Measurements from ENCODE around the gene ADAD1. TPM values are rescaled to one million over a fixed set of nuclear protein-coding genes. Genes with fewer than 3 reads are reported as not detected.

The ADAD1 gene
- total and polyA plus RNA-seq, 2 of the 4 experiments (the other 2 are of a cell fraction): not detected

- DNase-seq (peak; percentile 10), ATAC-seq (ENCODE audit: low read depth) (peak; percentile 54; the same call in 1 of the 2 replicates)
- Histone ChIP-seq H3K79me1 (ENCODE audit: low read depth in 1 of 2, low read length in 2 of 2) (no peaks in the 10 kb centered on the region), H3K36me3 (ENCODE audit: control insufficient read depth, insufficient read depth, low read length) (no peaks in the 10 kb centered on the region), H2AK5ac (ENCODE audit: low read depth, low read length) (no peak overlapping the region), H4K5ac (ENCODE audit: low read depth, low read length) (no peak overlapping the region), H3K9ac (ENCODE audit: low read depth, low read length) (no peak overlapping the region), H2BK15ac (ENCODE audit: low read depth, low read length) (no peak overlapping the region), H3K18ac (ENCODE audit: low read depth, low read length) (no peak overlapping the region), H3K4ac (ENCODE audit: low read depth, low read length) (no peak overlapping the region), H2BK20ac (ENCODE audit: low read depth, low read length) (no peak overlapping the region), H2BK120ac (ENCODE audit: low read depth, low read length) (no peak overlapping the region), H3K4me1 (ENCODE audit: control insufficient read depth, insufficient read depth, low read length) (no peaks in the 10 kb centered on the region), H2BK5ac (ENCODE audit: low read depth, low read length, poor library complexity, severe bottlenecking) (no peak overlapping the region), H3K56ac (ENCODE audit: extremely low read depth, insufficient read depth, low read length) (no peak overlapping the region), H3K27me3 (ENCODE audit: control insufficient read depth, insufficient read depth, low read length) (peaks cover 2% of the 10 kb centered on the region; the same call in 1 of the 2 replicates), H2AFZ (replicated peaks; ENCODE audit: low read length, poor library complexity) (no peak overlapping the region), H4K8ac (ENCODE audit: low read depth in 2 of 2, low read length in 2 of 2) (no peak overlapping the region), H3K14ac (replicated peaks; ENCODE audit: low read depth, low read length) (no peak overlapping the region), H4K20me1 (ENCODE audit: insufficient read depth, low read length) (no peaks in the 10 kb centered on the region), H3K23ac (ENCODE audit: low read depth, low read length) (no peak overlapping the region), H3K9me1 (ENCODE audit: insufficient read depth, low read length) (no peaks in the 10 kb centered on the region), H3K27ac (ENCODE audit: insufficient read depth, low read length) (no peak overlapping the region), H3K4me3 (ENCODE audit: insufficient read depth, low read depth, low read length) (no peak overlapping the region), H2AK9ac (replicated peaks; ENCODE audit: low read depth, low read length, poor library complexity) (no peak overlapping the region), H3K4me2 (ENCODE audit: low read depth, low read length) (no peak overlapping the region), H4K91ac (ENCODE audit: insufficient read depth, low read depth, low read length) (no peak overlapping the region), H3K9me3 (ENCODE audit: control insufficient read depth, insufficient read depth, low read length) (no peaks in the 10 kb centered on the region)
- no TSS peak for BruUV-seq (replicated peaks)
- TF ChIP-seq CTCF (conservative IDR thresholded peaks at IDR 0.05; ENCODE audit: low read depth, low read length) (peak; percentile 22; the same call in 1 of the 2 replicates), ELK1 (IDR thresholded peaks at IDR 0.05; ENCODE audit: borderline replicate concordance, low read depth, low read length) (no peak), CEBPB (IDR thresholded peaks at IDR 0.05; ENCODE audit: low read depth, low read length) (no peak), FOS (IDR thresholded peaks at IDR 0.05; ENCODE audit: low read depth, low read length) (no peak), BHLHE40 (IDR thresholded peaks at IDR 0.05; ENCODE audit: low read depth, low read length) (no peak), MAZ (IDR thresholded peaks at IDR 0.05; ENCODE audit: borderline replicate concordance, low read depth, low read length) (no peak), USF2 (IDR thresholded peaks at IDR 0.05; ENCODE audit: low read depth, low read length) (no peak)
- dilution Hi-C loops (cut with HindIII; ENCODE audit: low sequenced_read_pairs, unreplicated experiment) (no loop called here), in situ Hi-C loops (cut with MboI; ENCODE audit: low sequenced_read_pairs) (no loop called here), intact Hi-C loops (cut with micrococcal nuclease) (loop anchor here (10.0 kb wide), 1 partner anchor 546 kb away; no protein-coding TSS in a partner anchor)
- CTCF ChIA-PET: no interaction called here
- POLR2A ChIA-PET (ENCODE audit: unreplicated experiment): no interaction called here
These were observed 72.0 kb downstream of the ADAD1 start for GRCh38 chr4:122450847-122451246.
